GM19468 (cell line): ENCODE data around the gene ITIH3.

Experiments used
- ATAC-seq: cut with Tn5 transposase; IDR thresholded peaks from one replicate; pipeline ENCODE4 v1.9.1; 2021; ENCODE audit warnings: mild to moderate bottlenecking, moderate library complexity, moderate number of reproducible peaks; ENCODE audit not compliant: unreplicated experiment; ENCODE audit errors: extremely low read depth

The ITIH3 gene

GRCh38 chr3:52777959-52778805 is 16.4 kb upstream of the ITIH3 start:
- no peak for ATAC-seq

GRCh38 chr3:52779011-52779836 is 15.4 kb upstream of the ITIH3 start:
- ATAC-seq: peak; percentile 49

GRCh38 chr3:52779837-52780585 is 14.6 kb upstream of the ITIH3 start:
- no peak for ATAC-seq

GRCh38 chr3:52781741-52782140 is 12.9 kb upstream of the ITIH3 start:
- no peak for ATAC-seq

GRCh38 chr3:52782412-52783210 is 12.0 kb upstream of the ITIH3 start:
- ATAC-seq: no peak

GRCh38 chr3:52783211-52783555 is 11.4 kb upstream of the ITIH3 start:
- no peak for ATAC-seq

- ATAC-seq: no peak
These were observed 10.5 kb upstream of the ITIH3 start for GRCh38 chr3:52784021-52784621.

GRCh38 chr3:52784931-52785590 is 9.5 kb upstream of the ITIH3 start:
- ATAC-seq: no peak

- ATAC-seq: no peak
These were observed 8.0 kb upstream of the ITIH3 start for GRCh38 chr3:52786330-52787215.

GRCh38 chr3:52787246-52787645 is 7.3 kb upstream of the ITIH3 start:
- no peak for ATAC-seq

GRCh38 chr3:52787672-52788625 is 6.6 kb upstream of the ITIH3 start:
- ATAC-seq: no peak

- ATAC-seq: no peak
These were observed 5.5 kb upstream of the ITIH3 start for GRCh38 chr3:52788890-52789745.

- no peak for ATAC-seq
These were observed 4.9 kb upstream of the ITIH3 start for GRCh38 chr3:52789746-52790040.

- no peak for ATAC-seq
These were observed 4.3 kb upstream of the ITIH3 start for GRCh38 chr3:52790337-52790736.

- no peak for ATAC-seq
These were observed 3.9 kb upstream of the ITIH3 start for GRCh38 chr3:52790741-52791140.

GRCh38 chr3:52791366-52791765 is 3.2 kb upstream of the ITIH3 start:
- no peak for ATAC-seq
